Tibial artery (tissue), 4 donors: ENCODE results near the gene MAP7D2.

ENCODE experiments used
- DNase-seq, 2 donors: peaks; one replicate each; pipeline ENCODE4 v3.0.0-alpha.2; 2019
- H3K27ac ChIP-seq, 2 donors: fragments of 200-600 bp; sonication (generic) in 1 of 2; 1 replicate in 1 of 2; 2 replicates in 1 of 2; pipeline ENCODE4 v1.5.1; 2018 to 2019; ENCODE audit warnings: mild to moderate bottlenecking in 1 of 2
- H3K27me3 ChIP-seq, 2 donors: fragments of 200-600 bp; sonication (generic) in 1 of 2; one replicate each; pipeline versions ENCODE4 v1.5.1 to v1.6.0; 2016 to 2019
- H3K36me3 ChIP-seq, 3 donors: fragments of 200-600 bp; sonication (generic) in 2 of 3; one replicate each; pipeline ENCODE4 v1.5.1; 2016 to 2019; ENCODE audit warnings: mild to moderate bottlenecking in 2 of 3
- H3K4me1 ChIP-seq, 4 donors: fragments of 200-600 bp; sonication (generic) in 2 of 4; 1 replicate in 3 of 4; 2 replicates in 1 of 4; pipeline ENCODE4 v1.5.1; 2016 to 2019
- H3K4me3 ChIP-seq, 2 donors: fragments of 200-600 bp; sonication (generic) in 1 of 2; 1 replicate in 1 of 2; 2 replicates in 1 of 2; pipeline ENCODE4 v1.5.1; 2018 to 2019; ENCODE audit warnings: mild to moderate bottlenecking in 2 of 2
- H3K9me3 ChIP-seq, 3 donors: fragments of 200-600 bp; sonication (generic) in 1 of 3; one replicate each; pipeline ENCODE4 v1.5.1; 2016 to 2019
- intact Hi-C: fragments of 100-400 bp; cut with DNase I; formaldehyde crosslinking; loops from one replicate; pipeline ENCODE4 v1.15.0; 2023; ENCODE audit warnings: low total_unique reads
- TF ChIP-seq, protein P1 (sequence below), 2 experiments: fragments of 200-600 bp in 1 of 2; fragments of 450-650 bp in 1 of 2; IDR thresholded peaks; one replicate each; pipeline ENCODE4 v1.5.1; 2017 to 2019; ENCODE audit warnings: antibody characterized with exemption in 2 of 2, mild to moderate bottlenecking in 1 of 2, moderate library complexity in 1 of 2

MAP7D2 gene

DNA sequence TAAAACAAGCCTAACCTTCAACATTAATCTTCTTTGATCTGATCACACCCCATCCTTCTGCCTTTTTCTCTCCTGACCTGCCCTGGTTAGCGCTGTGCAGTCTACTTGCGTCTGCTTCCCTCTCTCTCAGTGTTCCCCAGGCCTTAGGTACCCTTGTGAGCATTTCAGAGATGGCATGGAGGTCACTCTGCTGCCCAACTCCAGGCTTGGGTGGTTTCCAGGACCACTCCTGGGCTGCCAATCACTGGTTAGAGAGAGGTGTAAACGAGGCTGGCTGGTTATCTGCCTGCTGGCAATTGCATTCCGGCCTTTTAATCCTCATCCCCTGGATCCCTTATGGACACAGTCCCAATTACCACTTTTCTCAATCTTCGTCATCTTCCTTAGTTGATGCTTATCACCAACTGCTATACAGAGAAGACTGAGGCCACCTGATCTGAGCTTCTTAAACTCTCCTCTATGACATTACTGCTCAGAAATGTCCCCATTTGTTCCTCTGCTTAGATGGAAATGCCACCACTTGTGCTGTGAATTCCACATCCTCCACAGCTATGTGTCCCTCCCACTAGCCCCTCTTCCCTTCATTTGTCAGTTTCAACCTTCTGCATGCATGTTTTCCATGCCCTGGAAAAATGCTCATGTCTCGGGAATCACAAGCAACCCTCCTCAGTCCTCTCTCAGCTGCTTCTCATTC is 96.9 kb downstream of the MAP7D2 start:
- H3K36me3 ChIP-seq = no peaks in the 10 kb centered on the region
- no peak for DNase-seq
- no peaks in the 10 kb centered on the region for H3K9me3 ChIP-seq
- intact Hi-C loops = no loop called here
- H3K4me1 ChIP-seq = no peaks in the 10 kb centered on the region
- H3K4me3 ChIP-seq = no peak overlapping the region
- TF ChIP-seq, protein P1, sequence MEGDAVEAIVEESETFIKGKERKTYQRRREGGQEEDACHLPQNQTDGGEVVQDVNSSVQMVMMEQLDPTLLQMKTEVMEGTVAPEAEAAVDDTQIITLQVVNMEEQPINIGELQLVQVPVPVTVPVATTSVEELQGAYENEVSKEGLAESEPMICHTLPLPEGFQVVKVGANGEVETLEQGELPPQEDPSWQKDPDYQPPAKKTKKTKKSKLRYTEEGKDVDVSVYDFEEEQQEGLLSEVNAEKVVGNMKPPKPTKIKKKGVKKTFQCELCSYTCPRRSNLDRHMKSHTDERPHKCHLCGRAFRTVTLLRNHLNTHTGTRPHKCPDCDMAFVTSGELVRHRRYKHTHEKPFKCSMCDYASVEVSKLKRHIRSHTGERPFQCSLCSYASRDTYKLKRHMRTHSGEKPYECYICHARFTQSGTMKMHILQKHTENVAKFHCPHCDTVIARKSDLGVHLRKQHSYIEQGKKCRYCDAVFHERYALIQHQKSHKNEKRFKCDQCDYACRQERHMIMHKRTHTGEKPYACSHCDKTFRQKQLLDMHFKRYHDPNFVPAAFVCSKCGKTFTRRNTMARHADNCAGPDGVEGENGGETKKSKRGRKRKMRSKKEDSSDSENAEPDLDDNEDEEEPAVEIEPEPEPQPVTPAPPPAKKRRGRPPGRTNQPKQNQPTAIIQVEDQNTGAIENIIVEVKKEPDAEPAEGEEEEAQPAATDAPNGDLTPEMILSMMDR (IDR thresholded peaks at IDR 0.05) = no peak
- no peaks in the 10 kb centered on the region for H3K27me3 ChIP-seq
- H3K27ac ChIP-seq = no peak overlapping the region

- no peaks in the 10 kb centered on the region for H3K27me3 ChIP-seq
- no peak overlapping the region for H3K4me3 ChIP-seq
Measured at GRCh38 chrX:20016616-20016945, 100.1 kb downstream of the MAP7D2 start.

GRCh38 chrX:20015945-20016615 is 100.6 kb downstream of the MAP7D2 start:
- H3K27me3 ChIP-seq = no peaks in the 10 kb centered on the region
- TF ChIP-seq, protein P1 (IDR thresholded peaks at IDR 0.05) = no peak
- H3K9me3 ChIP-seq = no peaks in the 10 kb centered on the region
- no peaks in the 10 kb centered on the region for H3K36me3 ChIP-seq
- H3K27ac ChIP-seq = no peak overlapping the region
- H3K4me1 ChIP-seq = no peaks in the 10 kb centered on the region
- H3K4me3 ChIP-seq = no peak overlapping the region
- no peak for DNase-seq
- intact Hi-C loops = no loop called here

More at GRCh38 chrX:20016616-20016945, 100.1 kb downstream of the MAP7D2 start:
- TF ChIP-seq, protein P1 (IDR thresholded peaks at IDR 0.05) = no peak
- no peak for DNase-seq
- Histone ChIP-seq H3K9me3 (no peaks in the 10 kb centered on the region), H3K4me1 (no peaks in the 10 kb centered on the region), H3K27ac (no peak overlapping the region), H3K36me3 (no peaks in the 10 kb centered on the region)
- intact Hi-C loops = no loop called here

GRCh38 chrX:20015422-20015821 is 101.3 kb downstream of the MAP7D2 start:
- Histone ChIP-seq H3K27me3 (no peaks in the 10 kb centered on the region), H3K4me3 (no peak overlapping the region), H3K4me1 (no peaks in the 10 kb centered on the region), H3K27ac (no peak overlapping the region), H3K9me3 (no peaks in the 10 kb centered on the region), H3K36me3 (no peaks in the 10 kb centered on the region)
- intact Hi-C loops = no loop called here
- TF ChIP-seq, protein P1 (IDR thresholded peaks at IDR 0.05) = no peak
- no peak for DNase-seq

DNA sequence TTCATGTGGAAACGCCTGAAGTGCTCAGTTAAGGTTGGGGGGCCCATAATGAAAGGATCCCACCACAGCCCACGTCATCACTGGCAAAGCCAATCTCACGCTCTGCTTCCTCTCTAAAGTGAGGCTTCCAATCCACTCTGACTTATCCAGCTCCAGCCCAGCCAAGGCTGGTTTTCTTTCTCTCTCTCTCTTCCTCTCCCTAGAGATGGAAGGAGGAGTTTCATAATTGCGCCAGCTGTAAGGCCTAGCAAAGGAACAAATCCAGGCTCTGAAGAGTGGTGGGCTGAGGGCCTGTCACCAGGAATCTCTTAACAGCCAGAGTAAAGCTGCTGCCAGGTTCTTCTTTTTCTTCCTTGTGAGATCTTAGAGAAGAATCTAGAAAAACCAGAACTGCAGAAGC is 105.1 kb downstream of the MAP7D2 start:
- Histone ChIP-seq H3K4me3 (no peak overlapping the region), H3K9me3 (no peaks in the 10 kb centered on the region), H3K27ac (no peak overlapping the region), H3K27me3 (no peaks in the 10 kb centered on the region), H3K4me1 (no peaks in the 10 kb centered on the region), H3K36me3 (no peaks in the 10 kb centered on the region)
- TF ChIP-seq, protein P1 (IDR thresholded peaks at IDR 0.05) = no peak
- no peak for DNase-seq
- intact Hi-C loops = no loop called here
